NCI-H2107 (cell line): ENCODE data around the gene UNCX.

Source experiments
- DNase-seq: peaks from one replicate; lab custom pipeline; 2025; lab: John Stamatoyannopoulos, UW

UNCX gene

DNA sequence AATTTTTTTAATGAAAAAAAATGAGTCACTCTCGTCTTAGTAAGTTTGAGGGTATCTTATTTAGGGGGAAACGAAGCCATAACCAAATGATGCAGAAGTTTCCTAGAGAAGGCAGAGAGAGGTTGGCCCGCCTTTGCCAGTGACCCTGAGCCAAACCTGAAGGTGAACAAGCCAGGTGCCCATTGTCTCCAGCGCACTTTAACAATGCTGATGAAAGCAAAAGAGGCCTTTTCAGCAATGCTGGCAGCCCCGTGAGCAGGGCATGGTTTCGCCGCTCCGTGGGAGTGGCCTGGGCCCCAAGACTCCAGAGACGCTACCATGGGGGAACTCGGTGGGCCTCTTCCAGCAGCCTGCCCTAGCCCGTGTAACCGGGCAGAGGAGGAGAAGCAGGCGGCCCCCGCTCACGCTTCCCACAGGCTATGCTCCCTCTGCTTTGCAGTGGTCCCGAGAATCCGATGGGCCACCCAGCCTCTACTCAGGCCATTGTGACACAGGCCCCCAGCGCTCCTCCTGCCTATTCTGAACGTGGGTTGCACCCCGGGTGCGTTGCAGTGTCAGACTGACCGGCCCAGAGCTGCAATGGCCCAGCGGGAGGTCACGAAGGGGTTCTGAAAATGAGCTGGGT lies 14.0 kb upstream of the UNCX start:
- DNase-seq = no peak

- no peak for DNase-seq
These were observed 13.2 kb upstream of the UNCX start for GRCh38 chr7:1219498-1219897.

- no peak for DNase-seq
These were observed 12.5 kb upstream of the UNCX start for GRCh38 chr7:1220000-1220726.

DNA sequence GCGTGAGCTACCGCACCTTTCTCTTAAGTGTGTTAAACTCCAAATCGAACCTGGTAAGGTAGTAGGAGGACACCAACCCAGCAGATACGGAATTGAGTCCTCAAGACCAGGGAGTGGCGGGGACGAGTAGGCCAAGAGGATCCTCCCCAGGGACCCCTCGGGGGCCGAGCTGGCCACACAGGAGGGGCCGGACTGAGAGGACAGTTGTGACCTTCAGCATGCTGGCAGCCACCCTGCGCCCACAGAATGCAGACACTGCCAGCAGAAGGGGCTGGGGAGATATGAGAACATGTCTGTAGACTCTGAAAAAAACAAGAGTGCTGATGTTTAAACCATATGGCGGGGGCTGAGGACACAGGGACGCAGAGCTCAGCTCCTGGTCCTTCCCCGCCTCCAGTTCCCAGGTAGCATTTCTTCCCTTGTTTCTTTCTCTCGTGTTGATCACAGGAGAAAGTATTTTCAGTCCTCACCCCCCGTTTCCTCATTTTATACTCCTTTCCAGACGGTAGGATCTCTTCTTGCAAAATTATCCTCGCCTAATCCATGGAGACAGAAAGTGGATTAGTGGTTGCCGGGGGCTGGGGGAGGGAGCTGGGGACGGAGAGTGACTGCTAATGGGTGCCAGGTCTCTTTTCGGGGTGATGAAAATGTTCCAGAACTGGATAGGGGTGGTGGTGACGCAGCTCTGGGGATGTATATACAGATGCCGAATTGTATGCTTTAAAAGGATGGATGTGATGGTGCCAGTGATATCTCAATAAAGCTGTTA lies 11.5 kb upstream of the UNCX start:
- no peak for DNase-seq

DNA sequence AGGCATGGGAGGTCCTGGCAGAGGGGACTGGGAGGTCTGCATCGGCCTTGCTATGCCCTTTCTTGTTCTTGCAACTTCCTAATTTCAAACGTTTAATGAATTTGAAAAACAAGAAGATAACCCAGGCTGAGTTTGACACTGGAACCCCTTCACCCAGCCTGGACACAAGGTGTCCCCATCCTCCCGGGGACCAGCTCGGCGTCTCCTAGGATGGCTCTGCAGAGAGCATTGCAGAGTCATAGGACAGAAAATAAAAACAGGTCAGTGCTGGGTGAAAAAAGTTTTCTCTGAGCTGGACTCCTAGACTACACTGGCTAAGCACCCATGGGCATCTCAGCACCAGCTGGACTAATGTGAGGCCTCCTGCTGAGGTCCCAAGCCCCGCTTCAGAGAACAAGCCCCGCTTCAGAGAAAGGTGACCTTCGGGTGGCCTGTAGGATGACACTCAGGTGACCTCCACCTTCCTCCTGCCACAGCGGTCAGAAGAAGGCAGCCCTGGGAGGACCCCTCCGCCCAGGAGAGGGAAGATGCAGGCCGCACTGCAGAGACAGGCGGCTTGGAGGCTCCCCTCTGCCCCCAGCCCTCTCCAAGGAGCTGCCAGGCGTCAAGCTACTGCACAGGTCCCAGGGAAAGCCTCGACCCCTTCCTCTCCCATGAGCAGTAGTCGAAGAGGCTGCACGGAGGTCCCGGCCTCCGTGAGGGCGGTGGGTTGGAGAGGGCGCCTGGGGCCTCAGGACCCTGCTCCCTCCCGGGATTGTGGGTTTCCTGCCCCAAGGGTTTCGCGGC lies 9.3 kb upstream of the UNCX start:
- DNase-seq = no peak

DNA sequence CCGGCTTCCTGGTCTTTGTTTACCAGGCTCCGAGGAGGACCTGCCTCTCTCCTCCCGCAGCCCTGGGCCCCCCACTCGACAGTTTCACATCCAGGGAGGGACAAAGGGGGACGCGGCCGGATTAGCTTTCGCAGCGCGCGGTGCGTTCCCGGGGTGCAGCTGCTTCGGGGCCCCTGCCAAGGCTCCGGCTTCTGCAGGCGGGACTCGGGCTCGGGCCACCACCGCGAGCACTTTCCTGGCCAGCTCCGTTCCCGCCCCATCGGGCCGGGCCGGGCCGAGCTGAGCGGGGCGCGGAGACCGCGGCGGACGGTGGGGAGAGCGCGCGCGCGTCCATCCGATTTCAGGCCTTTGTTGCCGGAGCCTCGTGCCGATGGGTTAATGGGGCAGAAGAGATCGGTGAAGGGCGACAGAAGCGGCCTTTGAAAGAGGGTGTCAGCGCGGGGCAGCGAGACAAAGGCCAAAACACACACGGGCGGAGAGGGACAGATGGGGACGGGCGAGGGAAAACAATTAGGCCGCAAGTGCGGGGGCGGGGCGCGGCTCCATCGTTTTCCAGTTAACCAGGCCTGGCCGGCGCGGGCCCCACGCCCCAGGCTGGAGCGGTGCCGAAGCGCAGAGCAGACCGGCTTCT lies 8.5 kb upstream of the UNCX start:
- no peak for DNase-seq

DNA sequence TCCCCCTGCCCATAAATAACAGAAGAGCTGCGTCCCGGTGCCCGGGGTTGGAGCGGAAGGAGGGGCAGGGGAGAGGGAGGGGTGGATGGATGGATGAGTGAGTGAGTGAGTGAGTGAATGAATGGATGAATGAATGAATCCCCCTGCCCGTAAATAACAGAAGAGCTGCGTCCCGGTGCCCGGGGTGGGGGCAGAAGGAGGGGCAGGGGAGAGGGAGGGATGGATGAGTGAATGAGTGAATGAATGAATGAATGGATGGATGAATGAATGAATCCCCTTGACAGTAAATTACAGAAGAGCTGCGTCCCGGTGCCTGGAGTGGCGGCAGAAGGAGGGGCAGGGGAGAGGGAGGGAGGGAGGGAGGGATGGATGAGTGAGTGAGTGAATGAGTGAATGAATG lies 7.6 kb upstream of the UNCX start:
- no peak for DNase-seq

GRCh38 chr7:1225441-1226185 lies 7.1 kb upstream of the UNCX start:
- no peak for DNase-seq

- DNase-seq = no peak
These were observed 6.3 kb upstream of the UNCX start for GRCh38 chr7:1226186-1226901.

GRCh38 chr7:1227071-1227804 lies 5.4 kb upstream of the UNCX start:
- no peak for DNase-seq

DNA sequence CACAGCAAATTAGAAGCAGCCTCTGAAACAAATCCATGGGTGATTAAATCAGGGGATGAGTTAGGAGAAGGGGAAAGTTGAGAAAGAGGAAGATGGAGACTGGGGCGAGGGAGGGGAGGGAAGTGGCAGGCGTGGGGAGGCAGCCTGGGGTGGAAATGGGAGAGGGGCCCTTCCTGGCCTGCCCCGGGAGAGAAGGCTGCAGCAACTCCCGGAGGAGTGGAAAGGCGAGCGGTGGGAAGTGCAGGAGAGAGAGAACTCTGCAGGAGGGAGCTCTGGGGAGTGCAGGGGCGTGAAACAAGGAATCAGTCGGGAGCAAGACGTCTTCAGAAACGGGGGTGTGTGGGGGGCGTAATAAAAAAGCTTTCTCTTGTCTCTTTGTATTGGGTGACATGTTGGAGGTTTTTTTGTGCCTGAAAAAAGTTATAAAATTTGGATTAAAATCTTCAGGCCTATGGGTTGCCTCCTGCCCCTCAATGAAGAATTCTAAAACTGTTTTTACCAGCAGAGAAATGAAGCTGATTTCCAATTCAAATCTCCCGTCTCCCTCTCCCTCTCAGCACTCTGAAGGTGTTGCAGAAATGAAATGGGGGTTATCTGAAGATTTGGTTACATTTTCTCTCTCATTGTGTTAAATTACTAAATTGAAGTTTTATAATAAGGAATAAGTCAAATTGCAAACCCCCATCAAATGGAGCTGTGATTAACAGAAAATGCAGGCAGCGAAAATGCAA lies 4.7 kb upstream of the UNCX start:
- DNase-seq = no peak

- DNase-seq = no peak
These were observed 4.0 kb upstream of the UNCX start for GRCh38 chr7:1228545-1229201.

DNA sequence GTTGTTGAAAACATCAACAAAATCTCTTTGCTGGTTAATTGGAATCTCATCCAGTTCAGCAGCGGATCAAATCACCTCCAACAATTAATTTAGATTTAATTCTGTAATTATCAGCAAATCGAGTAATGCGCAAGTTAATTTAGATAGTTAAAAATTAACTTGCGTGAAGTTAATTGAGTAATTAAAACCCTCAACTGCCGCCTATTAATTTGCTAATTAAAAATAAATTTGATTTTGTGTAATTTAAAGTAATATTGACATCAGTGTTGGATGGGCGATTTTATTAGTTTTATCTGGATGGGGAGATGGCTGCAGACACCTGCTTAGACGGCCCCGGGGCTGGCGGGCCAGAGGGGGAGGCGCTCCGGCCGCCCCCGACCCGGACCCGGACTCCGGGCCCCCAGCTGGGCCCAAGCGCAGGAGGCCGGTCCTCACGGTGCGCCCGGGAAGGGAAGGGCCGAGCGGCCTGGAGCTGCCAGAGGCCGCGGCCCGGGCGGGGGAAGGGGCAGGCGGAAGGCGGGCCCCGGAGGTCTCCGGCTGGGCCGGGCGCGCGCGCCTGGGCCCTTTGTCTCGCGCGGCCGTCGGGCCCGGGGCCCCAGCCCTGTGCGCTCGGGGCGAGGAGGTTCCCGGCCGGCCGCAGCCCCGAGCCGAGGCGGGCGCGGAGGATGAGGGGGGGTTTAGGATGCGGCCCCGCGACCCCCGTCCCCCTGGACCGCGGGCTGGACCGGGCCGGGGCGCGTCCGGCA lies 3.3 kb upstream of the UNCX start:
- DNase-seq = no peak

DNA sequence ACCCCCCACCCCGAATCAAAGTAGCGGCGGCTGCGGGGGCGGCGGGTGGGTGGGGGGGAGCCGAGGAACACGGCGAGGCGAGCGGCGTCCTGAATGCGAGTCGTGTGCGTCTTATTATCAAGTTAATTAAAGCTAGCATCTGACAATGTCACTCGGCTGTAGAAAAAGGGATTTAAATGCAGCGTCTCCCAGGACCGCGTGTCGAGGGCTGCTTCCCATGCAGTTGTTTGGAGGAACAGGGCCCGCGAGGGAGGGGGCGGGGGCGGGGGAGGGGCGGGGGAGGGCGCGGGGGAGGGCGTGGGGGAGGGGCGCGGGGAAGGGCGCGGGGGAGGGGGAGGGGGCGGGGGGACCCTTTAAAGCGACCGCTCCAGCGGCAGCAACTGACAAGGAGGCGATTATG lies 2.7 kb upstream of the UNCX start:
- no peak for DNase-seq

DNA sequence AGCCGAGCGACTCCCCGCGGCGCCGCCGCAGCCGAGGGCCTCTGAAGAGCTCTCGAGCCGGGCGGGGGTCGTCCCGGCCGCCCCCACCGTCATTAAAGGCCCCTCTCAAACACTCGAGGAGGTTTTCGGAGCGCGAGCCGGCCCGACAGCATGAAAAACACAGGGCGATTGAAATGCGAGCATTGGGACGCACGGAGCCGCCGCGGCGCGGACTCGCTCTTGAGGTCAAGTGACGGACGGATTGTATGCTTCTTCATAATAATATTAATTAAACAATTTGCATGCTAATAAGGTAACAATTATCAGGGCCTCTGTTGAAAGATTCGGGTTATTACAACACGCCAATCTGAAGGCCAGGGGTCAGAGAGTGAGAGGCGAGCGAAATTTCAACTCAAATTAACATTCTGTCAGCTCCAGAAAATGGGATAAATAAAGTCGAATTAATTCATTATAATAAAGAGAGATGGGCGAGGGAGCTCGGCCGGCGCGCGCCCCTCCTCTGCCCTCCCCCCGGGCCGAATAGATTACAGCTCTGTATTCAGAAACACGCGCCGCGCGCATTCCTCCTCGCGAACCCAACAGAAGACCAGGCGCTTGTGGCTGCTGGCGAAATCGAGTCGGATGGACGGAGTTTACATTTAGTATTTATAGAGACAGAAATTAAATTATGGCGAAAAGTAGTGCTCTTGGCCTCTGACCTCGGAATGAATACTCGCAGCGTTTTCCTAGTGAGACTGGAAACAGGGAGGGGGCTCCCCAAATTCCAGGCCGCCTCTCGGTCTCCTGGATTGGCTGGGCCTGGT lies 2.1 kb upstream of the UNCX start:
- no peak for DNase-seq

GRCh38 chr7:1231214-1232102 lies 1.2 kb upstream of the UNCX start:
- DNase-seq = no peak
